Loucy (cell line): ENCODE results near the gene MRTFB.

Experiments used
- EZH2phosphoT487 ChIP-seq: fragments of 200-600 bp; IDR thresholded peaks from 2 replicates; pipeline ENCODE4 v1.6.1; 2018; ENCODE audit warnings: antibody characterized with exemption, mild to moderate bottlenecking, moderate library complexity, borderline replicate concordance
- TF ChIP-seq, protein P1 (sequence below): fragments of 200-600 bp; sonication (generic); conservative IDR thresholded peaks from 2 replicates; pipeline ENCODE4 v1.5.1; 2014; ENCODE audit warnings: mild to moderate bottlenecking, antibody characterized with exemption, low read length

DNA sequence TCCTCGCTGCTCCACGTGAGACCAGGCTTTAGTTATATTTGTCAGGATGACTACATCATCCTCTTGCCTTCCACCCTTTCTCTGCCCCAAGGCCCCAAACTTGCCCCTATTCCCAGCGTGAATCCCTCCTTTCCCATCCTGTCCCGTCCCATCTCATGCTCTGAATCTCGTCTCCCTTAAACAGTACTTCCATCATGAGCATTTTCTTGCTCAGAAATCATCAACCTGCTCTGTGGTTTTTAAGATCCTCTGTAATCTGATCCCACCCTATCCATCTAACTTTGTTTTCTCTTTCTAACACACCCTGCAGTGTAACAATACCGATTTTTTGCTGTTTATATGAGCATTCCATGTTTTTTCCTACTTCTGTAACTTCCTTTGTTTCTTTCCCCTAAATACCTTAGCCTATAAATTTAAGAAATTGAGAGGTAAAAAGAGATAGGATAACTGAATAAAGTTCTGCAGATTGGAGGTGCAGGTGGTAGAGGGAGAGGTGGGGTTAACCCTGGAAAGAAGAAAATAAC lies 39.7 kb downstream of the MRTFB start:
- TF ChIP-seq, protein P1, sequence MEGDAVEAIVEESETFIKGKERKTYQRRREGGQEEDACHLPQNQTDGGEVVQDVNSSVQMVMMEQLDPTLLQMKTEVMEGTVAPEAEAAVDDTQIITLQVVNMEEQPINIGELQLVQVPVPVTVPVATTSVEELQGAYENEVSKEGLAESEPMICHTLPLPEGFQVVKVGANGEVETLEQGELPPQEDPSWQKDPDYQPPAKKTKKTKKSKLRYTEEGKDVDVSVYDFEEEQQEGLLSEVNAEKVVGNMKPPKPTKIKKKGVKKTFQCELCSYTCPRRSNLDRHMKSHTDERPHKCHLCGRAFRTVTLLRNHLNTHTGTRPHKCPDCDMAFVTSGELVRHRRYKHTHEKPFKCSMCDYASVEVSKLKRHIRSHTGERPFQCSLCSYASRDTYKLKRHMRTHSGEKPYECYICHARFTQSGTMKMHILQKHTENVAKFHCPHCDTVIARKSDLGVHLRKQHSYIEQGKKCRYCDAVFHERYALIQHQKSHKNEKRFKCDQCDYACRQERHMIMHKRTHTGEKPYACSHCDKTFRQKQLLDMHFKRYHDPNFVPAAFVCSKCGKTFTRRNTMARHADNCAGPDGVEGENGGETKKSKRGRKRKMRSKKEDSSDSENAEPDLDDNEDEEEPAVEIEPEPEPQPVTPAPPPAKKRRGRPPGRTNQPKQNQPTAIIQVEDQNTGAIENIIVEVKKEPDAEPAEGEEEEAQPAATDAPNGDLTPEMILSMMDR = no peak
- no peak for TF ChIP-seq EZH2phosphoT487
